SK-N-SH (cell line): ENCODE data around the gene RASGRF2.

ENCODE experiments used
- ELF1 ChIP-seq: IDR thresholded peaks from 2 replicates; pipeline ENCODE4 v1.4.0; 2012
- FOXJ3 ChIP-seq: sonication (generic); formaldehyde crosslinking; IDR thresholded peaks from 2 replicates; pipeline ENCODE4 v1.5.1; 2020; ENCODE audit warnings: mild to moderate bottlenecking, missing genetic modification reagents
- GABPA ChIP-seq: IDR thresholded peaks from 2 replicates; pipeline ENCODE4 v1.4.0; 2012; ENCODE audit warnings: low read depth, mild to moderate bottlenecking
- POLR2AphosphoS5 ChIP-seq: IDR thresholded peaks from 2 replicates; pipeline ENCODE4 v1.6.1; 2012; ENCODE audit warnings: low read depth, low read length
- RCOR1 ChIP-seq: fragments of 150-350 bp; IDR thresholded peaks from 2 replicates; pipeline ENCODE4 v1.6.1; 2017; ENCODE audit warnings: antibody characterized with exemption, low read length
- SIN3A ChIP-seq: IDR thresholded peaks from 2 replicates; pipeline ENCODE4 v1.6.1; 2012; ENCODE audit warnings: low read depth, mild to moderate bottlenecking, low read length, moderate library complexity, borderline replicate concordance
- TF ChIP-seq, protein P1 (sequence below): fragments of 200-600 bp; sonication (generic); IDR thresholded peaks from 2 replicates; pipeline ENCODE4 v1.6.1; 2017; ENCODE audit warnings: antibody characterized with exemption, mild to moderate bottlenecking, moderate library complexity
- TF ChIP-seq, protein P2 (sequence below): IDR thresholded peaks from 2 replicates; pipeline ENCODE4 v1.4.0; 2012; ENCODE audit warnings: low read depth
- TF ChIP-seq, protein P3 (sequence below): fragments of 150-350 bp; IDR thresholded peaks from 2 replicates; pipeline ENCODE4 v1.6.1; 2017; ENCODE audit warnings: antibody characterized with exemption, low read length, low read depth, borderline replicate concordance
- TF ChIP-seq, protein P4 (sequence below): IDR thresholded peaks from 2 replicates; pipeline ENCODE4 v1.6.1; 2012; ENCODE audit warnings: mild to moderate bottlenecking, low read depth, low read length, moderate library complexity

DNA sequence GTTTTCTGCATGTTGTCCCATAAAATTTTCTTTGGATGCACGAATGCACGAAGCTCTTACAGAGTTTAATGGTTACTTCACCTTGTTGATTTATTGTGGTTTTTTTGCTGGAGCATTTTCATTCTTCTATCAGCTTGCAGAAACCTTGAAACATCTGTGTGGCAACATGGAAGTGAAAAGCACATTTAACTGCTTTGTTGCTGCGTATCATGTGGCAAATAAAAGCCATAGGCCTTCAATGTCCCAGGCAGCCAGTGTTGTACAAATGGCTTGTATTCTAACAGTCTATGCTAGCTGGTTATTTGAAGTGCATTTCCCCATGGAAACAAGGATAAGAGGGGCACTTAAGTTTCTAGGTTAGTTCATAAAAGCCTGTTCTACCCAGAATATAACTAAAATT, 42.5 kb upstream of the RASGRF2 start:
- TF ChIP-seq, protein P1, sequence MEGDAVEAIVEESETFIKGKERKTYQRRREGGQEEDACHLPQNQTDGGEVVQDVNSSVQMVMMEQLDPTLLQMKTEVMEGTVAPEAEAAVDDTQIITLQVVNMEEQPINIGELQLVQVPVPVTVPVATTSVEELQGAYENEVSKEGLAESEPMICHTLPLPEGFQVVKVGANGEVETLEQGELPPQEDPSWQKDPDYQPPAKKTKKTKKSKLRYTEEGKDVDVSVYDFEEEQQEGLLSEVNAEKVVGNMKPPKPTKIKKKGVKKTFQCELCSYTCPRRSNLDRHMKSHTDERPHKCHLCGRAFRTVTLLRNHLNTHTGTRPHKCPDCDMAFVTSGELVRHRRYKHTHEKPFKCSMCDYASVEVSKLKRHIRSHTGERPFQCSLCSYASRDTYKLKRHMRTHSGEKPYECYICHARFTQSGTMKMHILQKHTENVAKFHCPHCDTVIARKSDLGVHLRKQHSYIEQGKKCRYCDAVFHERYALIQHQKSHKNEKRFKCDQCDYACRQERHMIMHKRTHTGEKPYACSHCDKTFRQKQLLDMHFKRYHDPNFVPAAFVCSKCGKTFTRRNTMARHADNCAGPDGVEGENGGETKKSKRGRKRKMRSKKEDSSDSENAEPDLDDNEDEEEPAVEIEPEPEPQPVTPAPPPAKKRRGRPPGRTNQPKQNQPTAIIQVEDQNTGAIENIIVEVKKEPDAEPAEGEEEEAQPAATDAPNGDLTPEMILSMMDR = no peak
- TF ChIP-seq, protein P2, sequence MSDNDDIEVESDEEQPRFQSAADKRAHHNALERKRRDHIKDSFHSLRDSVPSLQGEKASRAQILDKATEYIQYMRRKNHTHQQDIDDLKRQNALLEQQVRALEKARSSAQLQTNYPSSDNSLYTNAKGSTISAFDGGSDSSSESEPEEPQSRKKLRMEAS = no peak
- TF ChIP-seq FOXJ3 (CRISPR knock-in tag) = no peak
- no peak for TF ChIP-seq RCOR1
- TF ChIP-seq, protein P3, sequence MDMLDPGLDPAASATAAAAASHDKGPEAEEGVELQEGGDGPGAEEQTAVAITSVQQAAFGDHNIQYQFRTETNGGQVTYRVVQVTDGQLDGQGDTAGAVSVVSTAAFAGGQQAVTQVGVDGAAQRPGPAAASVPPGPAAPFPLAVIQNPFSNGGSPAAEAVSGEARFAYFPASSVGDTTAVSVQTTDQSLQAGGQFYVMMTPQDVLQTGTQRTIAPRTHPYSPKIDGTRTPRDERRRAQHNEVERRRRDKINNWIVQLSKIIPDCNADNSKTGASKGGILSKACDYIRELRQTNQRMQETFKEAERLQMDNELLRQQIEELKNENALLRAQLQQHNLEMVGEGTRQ = no peak
- no peak for TF ChIP-seq POLR2AphosphoS5
- TF ChIP-seq SIN3A = no peak
- no peak for TF ChIP-seq GABPA
- TF ChIP-seq ELF1 = no peak
- TF ChIP-seq, protein P4, sequence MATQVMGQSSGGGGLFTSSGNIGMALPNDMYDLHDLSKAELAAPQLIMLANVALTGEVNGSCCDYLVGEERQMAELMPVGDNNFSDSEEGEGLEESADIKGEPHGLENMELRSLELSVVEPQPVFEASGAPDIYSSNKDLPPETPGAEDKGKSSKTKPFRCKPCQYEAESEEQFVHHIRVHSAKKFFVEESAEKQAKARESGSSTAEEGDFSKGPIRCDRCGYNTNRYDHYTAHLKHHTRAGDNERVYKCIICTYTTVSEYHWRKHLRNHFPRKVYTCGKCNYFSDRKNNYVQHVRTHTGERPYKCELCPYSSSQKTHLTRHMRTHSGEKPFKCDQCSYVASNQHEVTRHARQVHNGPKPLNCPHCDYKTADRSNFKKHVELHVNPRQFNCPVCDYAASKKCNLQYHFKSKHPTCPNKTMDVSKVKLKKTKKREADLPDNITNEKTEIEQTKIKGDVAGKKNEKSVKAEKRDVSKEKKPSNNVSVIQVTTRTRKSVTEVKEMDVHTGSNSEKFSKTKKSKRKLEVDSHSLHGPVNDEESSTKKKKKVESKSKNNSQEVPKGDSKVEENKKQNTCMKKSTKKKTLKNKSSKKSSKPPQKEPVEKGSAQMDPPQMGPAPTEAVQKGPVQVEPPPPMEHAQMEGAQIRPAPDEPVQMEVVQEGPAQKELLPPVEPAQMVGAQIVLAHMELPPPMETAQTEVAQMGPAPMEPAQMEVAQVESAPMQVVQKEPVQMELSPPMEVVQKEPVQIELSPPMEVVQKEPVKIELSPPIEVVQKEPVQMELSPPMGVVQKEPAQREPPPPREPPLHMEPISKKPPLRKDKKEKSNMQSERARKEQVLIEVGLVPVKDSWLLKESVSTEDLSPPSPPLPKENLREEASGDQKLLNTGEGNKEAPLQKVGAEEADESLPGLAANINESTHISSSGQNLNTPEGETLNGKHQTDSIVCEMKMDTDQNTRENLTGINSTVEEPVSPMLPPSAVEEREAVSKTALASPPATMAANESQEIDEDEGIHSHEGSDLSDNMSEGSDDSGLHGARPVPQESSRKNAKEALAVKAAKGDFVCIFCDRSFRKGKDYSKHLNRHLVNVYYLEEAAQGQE = no peak
